GM12878 (cell line): ENCODE results near the gene VTCN1. TPM values are rescaled to one million over a fixed set of nuclear protein-coding genes. Genes with fewer than 3 reads are reported as not detected.

Experiments used
- ATAC-seq: fragments of 200-7000 bp; cut with Tn5 transposase; 3 replicates; pipeline ENCODE4 v1.9.1; 2020; ENCODE audit warnings: mild to moderate bottlenecking, moderate library complexity
- BruUV-seq: library from RNA; stranded (reverse); fragments of 400-500 nt; replicated peaks from 2 replicates; lab custom pipeline; 2021; lab: Mats Ljungman, UMichigan
- CTCF ChIA-PET: fragments of 300-600 bp; sonication (Branson Sonifier 250); formaldehyde crosslinking; extraction: SDS; loops from one replicate; lab custom pipeline; 2021; ENCODE audit warnings: inconsistent platforms; lab: Yijun Ruan, JAX
- POLR2A ChIA-PET: fragments of 350-600 bp; formaldehyde crosslinking; extraction: SDS; loops from one replicate; lab custom pipeline; 2021; ENCODE audit warnings: inconsistent platforms; lab: Charles Lee
- RAD21 ChIA-PET: fragments of 300-600 bp; sonication (Branson Sonifier 250); formaldehyde crosslinking; loops from one replicate; lab custom pipeline; 2023; ENCODE audit warnings: antibody characterized with exemption; ENCODE audit not compliant: unreplicated experiment; lab: Charles Lee
- SMC1A ChIA-PET: fragments of 300-600 bp; sonication (Branson Sonifier 250); formaldehyde crosslinking; loops from one replicate; lab custom pipeline; 2023; ENCODE audit not compliant: unreplicated experiment, uncharacterized antibody; lab: Charles Lee
- DNase-seq: peaks from one replicate; pipeline ENCODE4 v3.0.0-alpha.2; 2011; ENCODE audit warnings: low read depth, low spot score
- FAIRE-seq: peaks from 3 replicates; lab custom pipeline; 2011; peaks lifted over from hg19 to GRCh38; lab: Jason Lieb, UNC
- H2AFZ ChIP-seq: 2 replicates; pipeline ENCODE4 v1.6.0; 2011; ENCODE audit warnings: low read depth, low read length, control low read depth; ENCODE audit not compliant: control insufficient read depth
- H3K27ac ChIP-seq: 2 replicates; pipeline ENCODE4 v1.5.1; 2011; ENCODE audit warnings: control low read depth; ENCODE audit not compliant: control insufficient read depth, insufficient read depth
- H3K27me3 ChIP-seq, 2 experiments: replicated peaks in 1 of 2; 2 replicates each; pipeline versions ENCODE4 v1.6.0 to v1.6.1; 2011; ENCODE audit warnings: low read length in 1 of 2; ENCODE audit not compliant: control insufficient read depth in 2 of 2, insufficient read depth in 2 of 2
- H3K36me3 ChIP-seq, 2 experiments: 2 replicates each; pipeline ENCODE4 v1.5.1; 2011; ENCODE audit warnings: low read length in 1 of 2; ENCODE audit not compliant: control insufficient read depth in 2 of 2, insufficient read depth in 2 of 2
- H3K4me1 ChIP-seq: 2 replicates; pipeline ENCODE4 v1.6.1; 2011; ENCODE audit warnings: mild to moderate bottlenecking, low read length, moderate library complexity, mixed read lengths; ENCODE audit not compliant: control insufficient read depth, insufficient read depth
- H3K4me2 ChIP-seq: 2 replicates; pipeline ENCODE4 v1.6.0; 2011; ENCODE audit warnings: control low read depth; ENCODE audit not compliant: control insufficient read depth, insufficient read depth
- H3K4me3 ChIP-seq: fragments of 200-600 bp; sonication (generic); 2 replicates; pipeline ENCODE4 v1.5.1; 2016
- H3K79me2 ChIP-seq: 2 replicates; pipeline ENCODE4 v1.6.0; 2011; ENCODE audit warnings: low read length; ENCODE audit not compliant: control insufficient read depth, insufficient read depth
- H3K9ac ChIP-seq: 2 replicates; pipeline ENCODE4 v1.8.0; 2011; ENCODE audit warnings: low read length, control low read depth, mixed read lengths; ENCODE audit not compliant: control insufficient read depth, insufficient read depth
- H3K9me3 ChIP-seq: replicated peaks from 3 replicates; pipeline ENCODE4 v1.5.1; 2011; ENCODE audit warnings: mild to moderate bottlenecking, low read length; ENCODE audit not compliant: control insufficient read depth, insufficient read depth
- H4K20me1 ChIP-seq: 2 replicates; pipeline ENCODE4 v1.6.0; 2011; ENCODE audit not compliant: control insufficient read depth, insufficient read depth
- ATF7 ChIP-seq: fragments of 450-650 bp; IDR thresholded peaks from 2 replicates; pipeline ENCODE4 v1.6.1; 2016; ENCODE audit warnings: low read depth, mild to moderate bottlenecking
- BCL11A ChIP-seq: IDR thresholded peaks from 2 replicates; pipeline ENCODE4 v1.6.1; 2011; ENCODE audit warnings: low read depth, low read length
- CBX3 ChIP-seq: fragments of 200-600 bp; sonication (generic); IDR thresholded peaks from 2 replicates; pipeline ENCODE4 v1.6.1; 2016; ENCODE audit warnings: low read depth, borderline replicate concordance
- E2F4 ChIP-seq: IDR thresholded peaks from 2 replicates; pipeline ENCODE4 v1.6.1; 2012; ENCODE audit warnings: low read depth, low read length, improper control_type of control experiment
- EGR1 ChIP-seq, 2 experiments: IDR thresholded peaks; 1 replicate in 1 of 2; 2 replicates in 1 of 2; pipeline ENCODE4 v1.6.1; 2011 to 2012; ENCODE audit warnings: low read depth in 2 of 2, low read length in 2 of 2, borderline replicate concordance in 1 of 2, mild to moderate bottlenecking in 1 of 2, moderate library complexity in 1 of 2
- FOXM1 ChIP-seq: IDR thresholded peaks from 2 replicates; pipeline ENCODE4 v1.6.1; 2012; ENCODE audit warnings: low read depth, mild to moderate bottlenecking, inconsistent platforms, low read length, moderate library complexity
- NKRF ChIP-seq: fragments of 450-650 bp; conservative IDR thresholded peaks from 2 replicates; pipeline ENCODE4 v1.6.1; 2017; ENCODE audit warnings: mild to moderate bottlenecking, moderate library complexity
- POLR2AphosphoS2 ChIP-seq: IDR thresholded peaks from 2 replicates; pipeline ENCODE4 v1.6.1; 2011; ENCODE audit warnings: low read depth, mild to moderate bottlenecking, low read length, improper control_type of control experiment, moderate library complexity
- SIN3A ChIP-seq: IDR thresholded peaks from 2 replicates; pipeline ENCODE4 v1.6.1; 2012; ENCODE audit warnings: low read depth, low read length, improper control_type of control experiment
- SMAD5 ChIP-seq: IDR thresholded peaks from 2 replicates; pipeline ENCODE4 v1.6.1; 2016; ENCODE audit warnings: antibody characterized with exemption, low read depth
- SRF ChIP-seq, 2 experiments: IDR thresholded peaks; 2 replicates each; pipeline ENCODE4 v1.6.1; 2011; ENCODE audit warnings: low read depth in 2 of 2, low read length in 2 of 2, mild to moderate bottlenecking in 1 of 2, moderate library complexity in 1 of 2
- USF1 ChIP-seq: IDR thresholded peaks from 2 replicates; pipeline ENCODE4 v1.6.1; 2011; ENCODE audit warnings: borderline replicate concordance, low read depth, mild to moderate bottlenecking, moderate library complexity, mixed read lengths, low read length; ENCODE audit not compliant: insufficient read depth; ENCODE audit errors: extremely low read length
- ZNF217 ChIP-seq: fragments of 450-650 bp; IDR thresholded peaks from 2 replicates; pipeline ENCODE4 v1.6.1; 2017; ENCODE audit warnings: antibody characterized with exemption, mild to moderate bottlenecking
- ZSCAN29 ChIP-seq: fragments of 450-650 bp; IDR thresholded peaks from 2 replicates; pipeline ENCODE4 v1.6.1; 2017; ENCODE audit warnings: mild to moderate bottlenecking, moderate library complexity
- WGBS: methylation state at CpG from one replicate; pipeline ENCODE4 v1.1.6; 2016; ENCODE audit warnings: low lambda C conversion rate; ENCODE audit not compliant: insufficient replicate concordance, insufficient coverage; ENCODE audit errors: missing lambda C conversion rate; 5-methylcytosine and 5-hydroxymethylcytosine counted together
- in situ Hi-C: fragments of 300-500 bp; cut with MboI; formaldehyde crosslinking; loops from 9 replicates; pipeline ENCODE4 v1.14.3; 2018; ENCODE audit warnings: mixed read lengths
- intact Hi-C: fragments of 100-400 bp; cut with micrococcal nuclease; formaldehyde crosslinking; loops from one replicate; pipeline ENCODE4 v1.14.2; 2022; ENCODE audit not compliant: unreplicated experiment
- polyA plus RNA-seq, 11 experiments: library from polyadenylated mRNA; depleted of rRNA in 4 of 11; unstranded in 6 of 11; stranded (reverse) in 5 of 11; fragments of >200 nt; fragmentation: Nextera tagmentation in 4 of 11; fragmentation: Illumina TruSeq in 1 of 11; extraction: Ambion mirVana in 4 of 11; extraction: Trizol in 1 of 11; gene quantifications; 1 replicate in 1 of 11; 2 replicates in 10 of 11; pipeline versions ENCODE4 v1.2.1 to v1.2.3, GENCODE V29; 2011 to 2016; ENCODE audit warnings: inconsistent platforms in 2 of 11, missing spikeins in 2 of 11, low read depth in 1 of 11
- total RNA-seq, 4 experiments: library from RNA; depleted of rRNA in 3 of 4; stranded (reverse); fragments of >200 nt in 3 of 4; fragmentation: Illumina TruSeq in 1 of 4; extraction: Trizol in 1 of 4; gene quantifications; 2 replicates each; pipeline versions ENCODE4 v1.2.1 to v1.2.3, GENCODE V29; 2013 to 2021

The VTCN1 gene
- total and polyA plus RNA-seq, 10 of the 15 experiments (the other 5 are each of a cell fraction or from before 2014, with no cell fraction given) = not detected

- Histone ChIP-seq H3K79me2 (no peaks in the 10 kb centered on the region), H2AFZ (no peak overlapping the region), H3K4me3 (no peak overlapping the region), H3K27me3 (no peaks in the 10 kb centered on the region), H4K20me1 (no peaks in the 10 kb centered on the region), H3K9ac (no peak overlapping the region), H3K27ac (no peak overlapping the region), H3K9me3 (no peaks in the 10 kb centered on the region), H3K4me2 (no peak overlapping the region), H3K4me1 (no peaks in the 10 kb centered on the region), H3K36me3 (no peaks in the 10 kb centered on the region; a peak in 1 of 4 replicates)
- TF ChIP-seq SMAD5 (no peak), EGR1 (IDR thresholded peaks at IDR 0.05; ENCODE audit: borderline replicate concordance in 1 of 2, low read depth in 2 of 2, low read length in 2 of 2) (no peak), POLR2AphosphoS2 (no peak), USF1 (no peak), NKRF (no peak), CBX3 (no peak), E2F4 (no peak), ZNF217 (no peak), SRF (IDR thresholded peaks at IDR 0.05; ENCODE audit: low read depth in 2 of 2, low read length in 2 of 2) (no peak), ZSCAN29 (no peak), SIN3A (no peak), FOXM1 (no peak), ATF7 (no peak), BCL11A (no peak)
- FAIRE-seq = no peak
- DNase-seq = no peak
- intact Hi-C loops = no loop called here
- ATAC-seq = no peak
- POLR2A ChIA-PET = interaction anchor here (0.7 kb wide), 1 partner anchor 19 kb away, joined by 3 read pairs; no protein-coding TSS in a partner anchor
- in situ Hi-C loops = no loop called here
- RAD21 ChIA-PET = no interaction called here
- CTCF ChIA-PET = no interaction called here
- WGBS = 0% methylated on average over 1 of the region's 1 CpG
- SMC1A ChIA-PET = no interaction called here
- no TSS peak for BruUV-seq
Observed at GRCh38 chr1:117237726-117238381, 27.1 kb upstream of the VTCN1 start.
